ENCODE results near the gene RIPPLY1. TPM values are rescaled to one million over a fixed set of nuclear protein-coding genes. Genes with fewer than 3 reads are reported as not detected.
A peak's percentile ranks its signal among the peaks of the same experiment; 100 is the strongest.

The RIPPLY1 gene
- total RNA-seq, 1 donor from 2014 or later: not detected

DNA sequence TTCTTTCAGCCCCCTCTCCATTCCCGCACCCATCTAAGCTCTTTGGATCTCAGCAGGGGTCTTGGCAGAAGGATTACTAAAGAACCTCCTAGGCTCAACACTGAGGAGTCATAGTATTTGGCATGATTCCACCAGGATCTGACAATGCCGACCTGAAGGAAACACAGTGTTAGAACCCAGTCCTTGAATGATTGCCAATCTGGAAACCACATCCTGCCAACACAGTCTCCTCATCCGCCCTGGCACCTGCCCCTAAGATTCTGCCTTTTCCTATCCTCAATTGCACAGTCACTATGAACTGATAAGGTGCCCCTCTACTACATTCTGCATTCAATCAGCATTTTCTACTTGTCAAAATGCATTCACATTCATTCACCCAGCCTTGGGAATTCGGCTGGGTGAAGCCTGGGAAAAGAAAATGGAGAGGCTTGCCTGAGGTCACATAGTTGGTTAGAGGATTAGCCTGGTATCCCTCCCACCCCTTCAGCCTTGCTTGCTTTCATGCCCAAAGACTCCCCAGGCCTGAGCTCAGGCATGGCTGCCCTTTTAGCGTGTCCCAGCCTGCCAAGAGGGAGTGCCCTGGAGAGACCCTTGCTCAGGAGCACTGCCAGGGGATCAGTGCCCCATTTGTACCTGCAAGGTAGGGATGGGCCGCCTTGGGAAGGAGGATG, 14.8 kb upstream of the RIPPLY1 start:
- Histone ChIP-seq H3K9ac (ENCODE audit: low read length) (no peak overlapping the region), H3K27ac (ENCODE audit: low read depth, low read length) (no peak overlapping the region), H3K27me3 (ENCODE audit: insufficient read depth, low read length) (no peaks in the 10 kb centered on the region), H2AFZ (ENCODE audit: low read depth, low read length) (no peak overlapping the region), H3K36me3 (ENCODE audit: insufficient read depth, low read length) (no peaks in the 10 kb centered on the region), H3K4me2 (ENCODE audit: low read length) (peak overlapping the region; percentile 73), H3K79me2 (ENCODE audit: insufficient read depth, low read length) (no peaks in the 10 kb centered on the region), H3K4me1 (ENCODE audit: insufficient read depth, low read length) (peaks cover 15% of the 10 kb centered on the region), H4K20me1 (ENCODE audit: insufficient read depth, low read length) (no peaks in the 10 kb centered on the region), H3K9me3 (ENCODE audit: insufficient read depth, low read depth, low read length) (no peaks in the 10 kb centered on the region), H3K4me3 (ENCODE audit: insufficient read depth, low read depth, low read length) (no peak overlapping the region)
- peaks cover 11% of the 10 kb centered on the region for H3K4me1 Mint-ChIP-seq (ENCODE audit: low read depth, unreplicated experiment)
- peak; percentile 97 for FAIRE-seq
- TF ChIP-seq EZH2 (IDR thresholded peaks at IDR 0.05; ENCODE audit: insufficient read depth, low read length): no peak
- TF ChIP-seq, protein P1, sequence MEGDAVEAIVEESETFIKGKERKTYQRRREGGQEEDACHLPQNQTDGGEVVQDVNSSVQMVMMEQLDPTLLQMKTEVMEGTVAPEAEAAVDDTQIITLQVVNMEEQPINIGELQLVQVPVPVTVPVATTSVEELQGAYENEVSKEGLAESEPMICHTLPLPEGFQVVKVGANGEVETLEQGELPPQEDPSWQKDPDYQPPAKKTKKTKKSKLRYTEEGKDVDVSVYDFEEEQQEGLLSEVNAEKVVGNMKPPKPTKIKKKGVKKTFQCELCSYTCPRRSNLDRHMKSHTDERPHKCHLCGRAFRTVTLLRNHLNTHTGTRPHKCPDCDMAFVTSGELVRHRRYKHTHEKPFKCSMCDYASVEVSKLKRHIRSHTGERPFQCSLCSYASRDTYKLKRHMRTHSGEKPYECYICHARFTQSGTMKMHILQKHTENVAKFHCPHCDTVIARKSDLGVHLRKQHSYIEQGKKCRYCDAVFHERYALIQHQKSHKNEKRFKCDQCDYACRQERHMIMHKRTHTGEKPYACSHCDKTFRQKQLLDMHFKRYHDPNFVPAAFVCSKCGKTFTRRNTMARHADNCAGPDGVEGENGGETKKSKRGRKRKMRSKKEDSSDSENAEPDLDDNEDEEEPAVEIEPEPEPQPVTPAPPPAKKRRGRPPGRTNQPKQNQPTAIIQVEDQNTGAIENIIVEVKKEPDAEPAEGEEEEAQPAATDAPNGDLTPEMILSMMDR (IDR thresholded peaks at IDR 0.05; ENCODE audit: insufficient read depth, low read depth, low read length): no peak
- H3K9me3 Mint-ChIP-seq (ENCODE audit: unreplicated experiment): peaks cover 1% of the 10 kb centered on the region
- H3K27ac Mint-ChIP-seq (ENCODE audit: unreplicated experiment): no peak overlapping the region
- DNase-seq (ENCODE audit: low read depth): peak; percentile 68
- H3K27me3 Mint-ChIP-seq (ENCODE audit: low read depth, unreplicated experiment): peaks cover 13% of the 10 kb centered on the region
- H3K4me3 Mint-ChIP-seq (ENCODE audit: unreplicated experiment): no peak overlapping the region
- H3K36me3 Mint-ChIP-seq (ENCODE audit: low read depth, unreplicated experiment): no peaks in the 10 kb centered on the region

DNA sequence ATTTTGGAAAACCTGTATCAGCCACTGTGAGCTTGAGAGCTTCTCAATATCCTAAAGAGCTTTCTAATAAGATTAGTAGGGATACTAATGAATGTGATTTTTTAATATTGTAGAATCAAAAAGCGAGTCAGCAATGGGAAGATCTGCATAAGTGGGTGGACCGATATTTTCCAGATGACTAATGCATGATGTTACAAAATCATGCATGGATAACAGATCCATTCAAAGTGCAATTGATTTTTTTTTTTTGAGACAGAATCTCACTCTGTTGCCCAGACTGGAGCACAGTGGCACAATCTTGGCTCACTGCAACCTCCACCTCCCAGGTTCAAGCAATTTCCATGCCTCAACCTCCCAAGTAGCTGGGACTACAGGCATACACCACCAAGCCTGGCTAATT, 9.7 kb upstream of the RIPPLY1 start:
- Histone ChIP-seq H3K9me3 (ENCODE audit: insufficient read depth, low read depth, low read length) (no peaks in the 10 kb centered on the region), H3K9ac (ENCODE audit: low read length) (no peak overlapping the region), H3K4me3 (ENCODE audit: insufficient read depth, low read depth, low read length) (no peak overlapping the region), H3K79me2 (ENCODE audit: insufficient read depth, low read length) (no peaks in the 10 kb centered on the region), H3K4me2 (ENCODE audit: low read length) (no peak overlapping the region), H3K4me1 (ENCODE audit: insufficient read depth, low read length) (peaks cover 8% of the 10 kb centered on the region), H2AFZ (ENCODE audit: low read depth, low read length) (no peak overlapping the region), H3K27me3 (ENCODE audit: insufficient read depth, low read length) (no peaks in the 10 kb centered on the region), H3K27ac (ENCODE audit: low read depth, low read length) (no peak overlapping the region), H3K36me3 (ENCODE audit: insufficient read depth, low read length) (no peaks in the 10 kb centered on the region), H4K20me1 (ENCODE audit: insufficient read depth, low read length) (no peaks in the 10 kb centered on the region)
- H3K27ac Mint-ChIP-seq (ENCODE audit: unreplicated experiment): no peak overlapping the region
- peaks cover 5% of the 10 kb centered on the region for H3K4me1 Mint-ChIP-seq (ENCODE audit: low read depth, unreplicated experiment)
- no peak for TF ChIP-seq EZH2 (IDR thresholded peaks at IDR 0.05; ENCODE audit: insufficient read depth, low read length)
- TF ChIP-seq, protein P1 (IDR thresholded peaks at IDR 0.05; ENCODE audit: insufficient read depth, low read depth, low read length): no peak
- H3K9me3 Mint-ChIP-seq (ENCODE audit: unreplicated experiment): no peaks in the 10 kb centered on the region
- H3K36me3 Mint-ChIP-seq (ENCODE audit: low read depth, unreplicated experiment): no peaks in the 10 kb centered on the region
- no peak for FAIRE-seq
- peak; percentile 32 for DNase-seq (ENCODE audit: low read depth)
- no peak overlapping the region for H3K4me3 Mint-ChIP-seq (ENCODE audit: unreplicated experiment)
- peaks cover 8% of the 10 kb centered on the region for H3K27me3 Mint-ChIP-seq (ENCODE audit: low read depth, unreplicated experiment)

- H3K27me3 Mint-ChIP-seq (ENCODE audit: low read depth, unreplicated experiment): peaks cover 7% of the 10 kb centered on the region
- H3K4me1 Mint-ChIP-seq (ENCODE audit: low read depth, unreplicated experiment): peaks cover 5% of the 10 kb centered on the region
- Histone ChIP-seq H3K9me3 (ENCODE audit: insufficient read depth, low read depth, low read length) (no peaks in the 10 kb centered on the region), H3K79me2 (ENCODE audit: insufficient read depth, low read length) (no peaks in the 10 kb centered on the region), H3K4me1 (ENCODE audit: insufficient read depth, low read length) (no peaks in the 10 kb centered on the region), H3K4me3 (ENCODE audit: insufficient read depth, low read depth, low read length) (no peak overlapping the region), H3K9ac (ENCODE audit: low read length) (no peak overlapping the region), H2AFZ (ENCODE audit: low read depth, low read length) (no peak overlapping the region), H3K27ac (ENCODE audit: low read depth, low read length) (no peak overlapping the region), H3K27me3 (ENCODE audit: insufficient read depth, low read length) (no peaks in the 10 kb centered on the region), H3K36me3 (ENCODE audit: insufficient read depth, low read length) (no peaks in the 10 kb centered on the region), H4K20me1 (ENCODE audit: insufficient read depth, low read length) (no peaks in the 10 kb centered on the region), H3K4me2 (ENCODE audit: low read length) (no peak overlapping the region)
- H3K27ac Mint-ChIP-seq (ENCODE audit: unreplicated experiment): no peak overlapping the region
- no peak overlapping the region for H3K4me3 Mint-ChIP-seq (ENCODE audit: unreplicated experiment)
- H3K36me3 Mint-ChIP-seq (ENCODE audit: low read depth, unreplicated experiment): no peaks in the 10 kb centered on the region
- FAIRE-seq: no peak
- TF ChIP-seq, protein P1 (IDR thresholded peaks at IDR 0.05; ENCODE audit: insufficient read depth, low read depth, low read length): no peak
- no peak for TF ChIP-seq EZH2 (IDR thresholded peaks at IDR 0.05; ENCODE audit: insufficient read depth, low read length)
- no peaks in the 10 kb centered on the region for H3K9me3 Mint-ChIP-seq (ENCODE audit: unreplicated experiment)
- no peak for DNase-seq (ENCODE audit: low read depth)
Measured at GRCh38 chrX:106906361-106906760, 3.2 kb upstream of the RIPPLY1 start.

Data from astrocyte (in vitro differentiated cells and primary cell).